Measurements from ENCODE around the gene EML4.

GRCh38 chr2:42207826-42208225 is 38.7 kb downstream of the EML4 start:
- TF ChIP-seq CTCF (conservative IDR thresholded peaks at IDR 0.05) (no peak), ZFX (IDR thresholded peaks at IDR 0.05) (no peak)
